Mucosa of descending colon (tissue), 3 donors: Measurements from ENCODE around the gene MARVELD1. TPM values are rescaled to one million over a fixed set of nuclear protein-coding genes. Genes with fewer than 3 reads are reported as not detected.
"Not testable (repeated sequence)": the region's sequence is repeated elsewhere in the genome, so short reads cannot be mapped to it uniquely, and the experiment has no call there.

Experiments used
- ATAC-seq: fragments of 200-7000 bp; cut with Tn5 transposase; one replicate; pipeline ENCODE4 v1.9.1; 2020; ENCODE audit warnings: mild to moderate bottlenecking, moderate library complexity
- DNase-seq, 3 donors: peaks; one replicate each; pipeline ENCODE4 v3.0.0-alpha.2; 2020
- H3K36me3 ChIP-seq: fragments of 200-600 bp; one replicate; pipeline ENCODE4 v1.8.0; 2021; ENCODE audit warnings: low read depth, mild to moderate bottlenecking
- H3K4me1 ChIP-seq: fragments of 200-600 bp; one replicate; pipeline ENCODE4 v1.8.0; 2021; ENCODE audit warnings: low read depth, mild to moderate bottlenecking
- H3K4me3 ChIP-seq: fragments of 200-600 bp; one replicate; pipeline ENCODE4 v1.8.0; 2021; ENCODE audit warnings: mild to moderate bottlenecking
- H3K9me3 ChIP-seq: fragments of 200-600 bp; one replicate; pipeline ENCODE4 v1.8.0; 2021; ENCODE audit warnings: mild to moderate bottlenecking
- intact Hi-C, 2 donors: fragments of 100-400 bp; cut with DNase I in 1 of 2; cut with micrococcal nuclease in 1 of 2; formaldehyde crosslinking; loops; one replicate each; pipeline versions ENCODE4 v1.11.0 to v1.11.1; 2022; cut with DNase I, micrococcal nuclease
- total RNA-seq, 3 donors: library from RNA; stranded (reverse); fragmentation: NEBNext Ultra II Directional in 2 of 3; extraction: Animal tissue kit (Norgen Biotek cat#: 25700) in 2 of 3; gene quantifications; one replicate each; pipeline versions ENCODE4 v1.2.1 to v1.2.4, GENCODE V29; 2021 to 2023
- TF ChIP-seq, protein P1 (sequence below): fragments of 200-600 bp; IDR thresholded peaks from one replicate; pipeline ENCODE4 v1.8.0; 2022; ENCODE audit warnings: antibody characterized with exemption, mild to moderate bottlenecking
- donor health status: DM: no; HTN: no; CAD: no; lungs with moderate emphysema.
- donor health status: DM: no; HTN: no; CAD: no.
- donor health status: DM: no; HTN: yes; CAD: no.

Gene MARVELD1
- total RNA-seq, 3 donors from 2014 or later, result 30.7 to 45.7 (median 37.7) TPM

DNA sequence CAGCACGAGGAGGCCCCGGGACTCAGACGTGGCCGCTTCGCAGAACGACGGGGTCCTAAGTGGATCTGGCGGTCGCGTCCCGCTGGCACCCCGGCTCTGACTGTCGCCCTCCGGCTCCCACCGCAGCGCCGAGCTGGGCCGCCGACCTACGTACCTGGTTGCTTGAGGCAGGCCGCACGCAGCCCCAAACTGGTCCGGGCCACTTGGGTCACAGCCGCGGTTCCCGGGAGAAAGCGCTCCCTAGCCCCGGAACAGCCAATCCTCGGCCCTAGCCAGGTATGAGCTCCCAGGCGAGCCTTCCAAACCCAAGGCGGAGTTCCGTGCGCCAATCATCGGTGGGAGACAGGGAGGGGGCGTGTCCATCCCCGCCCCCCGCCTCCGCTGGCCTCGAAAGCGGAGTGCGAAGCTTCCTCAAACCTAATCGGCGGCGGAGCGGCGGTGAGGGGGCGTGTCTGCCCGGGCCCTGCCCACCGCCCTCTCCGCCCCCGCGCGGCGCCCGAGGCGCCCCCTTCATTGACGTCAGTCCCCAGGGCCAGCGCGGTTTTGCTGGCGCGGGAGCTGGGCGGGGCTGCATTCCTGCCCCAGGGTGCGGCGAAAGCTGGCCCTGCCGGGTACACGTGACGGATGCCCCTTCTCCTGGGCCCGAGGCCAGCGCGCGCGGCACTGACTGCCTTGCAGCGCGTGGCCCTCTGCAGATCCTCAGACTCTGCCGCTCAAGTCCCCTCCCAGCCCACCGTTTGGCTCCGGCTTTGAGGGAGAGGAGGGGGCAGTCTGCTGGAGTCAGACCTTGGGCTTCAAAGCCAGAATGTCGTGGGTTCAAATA lies 26.4 kb upstream of the MARVELD1 start, which contains the start of gene AVPI1:
AVPI1 (minus strand) TSS at position 280 of the 823 bp plus-strand sequence. CDS start 7,336 bp downstream, outside the sequence.
- H3K4me3 ChIP-seq, result peak within 1 kb of the TSS; percentile 52
- intact Hi-C loops, result no loop called here
- TF ChIP-seq, protein P1, sequence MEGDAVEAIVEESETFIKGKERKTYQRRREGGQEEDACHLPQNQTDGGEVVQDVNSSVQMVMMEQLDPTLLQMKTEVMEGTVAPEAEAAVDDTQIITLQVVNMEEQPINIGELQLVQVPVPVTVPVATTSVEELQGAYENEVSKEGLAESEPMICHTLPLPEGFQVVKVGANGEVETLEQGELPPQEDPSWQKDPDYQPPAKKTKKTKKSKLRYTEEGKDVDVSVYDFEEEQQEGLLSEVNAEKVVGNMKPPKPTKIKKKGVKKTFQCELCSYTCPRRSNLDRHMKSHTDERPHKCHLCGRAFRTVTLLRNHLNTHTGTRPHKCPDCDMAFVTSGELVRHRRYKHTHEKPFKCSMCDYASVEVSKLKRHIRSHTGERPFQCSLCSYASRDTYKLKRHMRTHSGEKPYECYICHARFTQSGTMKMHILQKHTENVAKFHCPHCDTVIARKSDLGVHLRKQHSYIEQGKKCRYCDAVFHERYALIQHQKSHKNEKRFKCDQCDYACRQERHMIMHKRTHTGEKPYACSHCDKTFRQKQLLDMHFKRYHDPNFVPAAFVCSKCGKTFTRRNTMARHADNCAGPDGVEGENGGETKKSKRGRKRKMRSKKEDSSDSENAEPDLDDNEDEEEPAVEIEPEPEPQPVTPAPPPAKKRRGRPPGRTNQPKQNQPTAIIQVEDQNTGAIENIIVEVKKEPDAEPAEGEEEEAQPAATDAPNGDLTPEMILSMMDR, result peak; percentile 44
- no peaks in the 10 kb centered on the region for H3K9me3 ChIP-seq
- H3K4me1 ChIP-seq, result peaks cover 33% of the 10 kb centered on the region
- peak; percentile 89 for ATAC-seq
- H3K36me3 ChIP-seq, result no peaks in the 10 kb centered on the region
- DNase-seq, result peak; percentile 98 to 99 (median 99)

DNA sequence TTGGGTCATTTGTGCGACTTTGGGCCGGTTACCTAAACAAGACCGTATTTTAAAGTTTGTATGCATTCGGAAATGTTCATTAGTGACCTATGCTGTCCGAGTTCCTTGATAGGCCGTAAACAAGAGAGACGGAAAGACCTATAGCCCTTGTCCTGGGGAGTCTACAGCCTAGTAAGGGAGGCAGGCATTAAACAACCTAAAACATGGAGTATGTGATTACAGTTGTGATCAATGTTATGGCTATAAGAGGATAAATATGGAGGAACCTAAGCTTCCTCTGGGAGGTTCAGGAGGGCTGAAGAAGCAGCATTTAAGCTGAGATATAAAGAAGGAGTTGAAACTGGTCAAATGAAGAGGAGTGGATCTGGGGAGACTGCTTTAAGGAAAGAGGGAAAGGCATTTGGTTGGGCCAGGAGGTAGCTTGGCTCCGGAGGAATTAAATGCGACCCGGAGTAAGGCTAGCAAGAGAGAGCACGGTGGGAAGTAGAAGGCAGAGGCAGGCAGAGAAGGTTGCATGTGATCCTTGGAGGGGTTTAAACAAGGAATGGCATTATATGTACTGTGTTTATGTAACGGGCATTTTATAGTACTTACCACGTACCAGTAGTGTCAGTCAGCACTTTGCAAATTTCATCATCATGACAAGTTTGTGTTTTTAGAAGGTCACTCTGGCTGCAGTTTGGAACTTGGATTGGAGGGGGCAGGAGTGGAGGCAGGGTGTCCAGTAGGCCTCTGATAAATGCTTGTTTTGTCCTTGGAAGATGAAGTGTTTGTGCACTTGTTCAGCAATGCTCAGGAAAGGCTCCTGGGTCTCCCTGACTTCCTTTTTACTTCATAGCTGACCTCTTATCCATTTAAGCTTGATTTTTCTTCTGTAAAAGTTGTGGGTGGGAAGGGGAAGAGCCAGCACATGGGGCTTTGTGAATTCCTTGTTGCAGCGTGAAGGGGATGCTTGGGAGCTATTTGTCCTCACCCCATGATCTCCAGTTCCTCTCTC lies 25.4 kb upstream of the MARVELD1 start:
- TF ChIP-seq, protein P1, result no peak
- Histone ChIP-seq H3K36me3 (no peaks in the 10 kb centered on the region), H3K4me3 (no peak overlapping the region), H3K9me3 (no peaks in the 10 kb centered on the region), H3K4me1 (peaks cover 27% of the 10 kb centered on the region)
- intact Hi-C loops, result no loop called here
- no peak for ATAC-seq
- DNase-seq, result no peak

DNA sequence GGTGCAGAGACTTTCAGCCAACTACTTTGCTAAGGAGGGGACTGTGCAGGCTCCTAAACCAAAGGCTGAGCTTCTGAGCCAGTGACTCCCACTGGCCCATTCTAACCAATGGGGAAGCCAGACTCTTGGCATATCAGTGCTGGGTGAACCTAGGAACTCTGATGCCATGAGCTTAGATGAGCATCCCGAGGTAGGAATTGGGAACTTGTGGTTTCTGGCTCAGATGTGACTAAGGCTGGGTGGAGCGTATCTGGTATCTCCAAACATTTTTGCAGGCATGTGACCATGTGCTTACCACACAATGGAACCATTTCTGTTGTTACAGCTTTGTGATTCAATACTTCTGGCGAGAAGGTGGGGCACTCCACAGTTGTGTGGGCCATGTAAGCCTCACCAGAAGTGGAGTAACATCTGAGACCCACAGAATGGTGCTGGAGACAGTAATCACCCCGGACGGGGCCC lies 23.9 kb upstream of the MARVELD1 start:
- Histone ChIP-seq H3K36me3 (no peaks in the 10 kb centered on the region), H3K4me3 (no peak overlapping the region), H3K9me3 (no peaks in the 10 kb centered on the region), H3K4me1 (peaks cover 15% of the 10 kb centered on the region)
- DNase-seq, result no peak
- intact Hi-C loops, result no loop called here
- TF ChIP-seq, protein P1, result no peak
- no peak for ATAC-seq

DNA sequence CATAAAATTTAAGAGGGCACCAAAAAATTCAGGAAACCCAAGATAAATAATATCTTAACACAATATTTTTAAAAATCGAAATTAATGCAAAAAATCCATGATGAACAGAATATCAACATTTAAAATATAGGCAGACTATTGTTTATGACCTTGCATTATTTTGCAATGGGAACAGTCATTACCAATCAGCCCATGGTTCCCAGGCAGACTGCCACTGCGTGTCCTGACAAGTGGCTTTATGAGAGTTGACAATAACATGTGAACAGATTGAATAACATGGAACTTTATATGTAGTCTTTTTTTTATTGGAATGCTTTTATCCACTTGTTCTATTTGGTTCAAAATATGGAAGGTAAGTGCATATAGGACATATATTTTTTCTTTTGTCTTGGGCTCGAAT lies 23.4 kb upstream of the MARVELD1 start:
- ATAC-seq, result no peak
- intact Hi-C loops, result no loop called here

DNA sequence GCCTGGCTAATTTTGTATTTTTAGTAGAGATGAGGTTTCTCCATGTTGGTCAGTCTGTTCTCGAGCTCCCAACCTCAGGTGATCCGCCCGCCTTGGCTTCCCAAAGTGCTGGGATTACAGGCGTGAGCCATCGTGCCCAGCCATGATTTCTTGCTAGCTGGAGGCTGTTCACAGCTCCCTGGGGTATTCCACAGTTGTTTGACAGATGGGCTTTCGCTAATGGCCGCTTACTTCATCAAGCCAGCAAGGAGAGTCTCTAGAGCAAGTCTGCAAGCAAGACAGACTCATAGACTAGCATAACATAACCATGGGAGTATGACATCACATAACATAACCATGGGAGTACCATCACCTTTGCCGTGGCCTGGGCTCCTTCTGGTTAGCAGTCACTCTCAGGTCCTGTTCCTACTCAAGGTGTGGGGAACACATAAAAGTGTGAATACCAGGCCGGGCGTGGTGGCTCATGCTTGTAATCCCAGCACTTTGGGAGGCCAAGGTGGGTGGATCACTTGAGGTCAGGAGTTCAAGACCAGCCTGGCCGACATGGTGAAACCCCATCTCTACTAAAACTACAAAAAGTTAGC lies 15.4 kb upstream of the MARVELD1 start:
- DNase-seq, H3K4me1 ChIP-seq, intact Hi-C loops, H3K36me3 ChIP-seq, H3K4me3 ChIP-seq, H3K9me3 ChIP-seq: not testable (repeated sequence)
- peak; percentile 22 for ATAC-seq

More for the DNA sequence above, 23.4 kb upstream of the MARVELD1 start:
- TF ChIP-seq, protein P1, result no peak
- no peaks in the 10 kb centered on the region for H3K9me3 ChIP-seq
- DNase-seq, result no peak
- peaks cover 15% of the 10 kb centered on the region for H3K4me1 ChIP-seq
- H3K36me3 ChIP-seq, result no peaks in the 10 kb centered on the region
- no peak overlapping the region for H3K4me3 ChIP-seq
